ENCODE measurements around the gene SHH. TPM values are rescaled to one million over a fixed set of nuclear protein-coding genes. Genes with fewer than 3 reads are reported as not detected.

SHH gene
- total RNA-seq, 3 donors from 2014 or later (not counting 1 experiment from before 2014, with no cell fraction given), result not detected

- no peaks in the 10 kb centered on the region for H3K36me3 Mint-ChIP-seq
- WGBS (ENCODE audit: insufficient coverage), result 4% methylated on average over 34 of the region's 43 CpGs
- ATAC-seq, result no peak
- no peaks in the 10 kb centered on the region for H3K36me3 ChIP-seq (ENCODE audit: control insufficient read depth, insufficient read depth, low read length)
- H3K27me3 ChIP-seq (ENCODE audit: control insufficient read depth, insufficient read depth, low read length), result peaks cover 29% of the 10 kb centered on the region
- no peaks in the 10 kb centered on the region for H3K9me3 ChIP-seq (ENCODE audit: control insufficient read depth, insufficient read depth, low read length)
- peaks cover 6% of the 10 kb centered on the region in 2 donors for H3K4me1 Mint-ChIP-seq
- TF ChIP-seq CTCF (IDR thresholded peaks at IDR 0.05), result no peak
- H3K4me3 Mint-ChIP-seq, result no peak overlapping the region
- no peak overlapping the region for H3K4me3 ChIP-seq (ENCODE audit: low read length)
- H3K9me3 Mint-ChIP-seq, result no peaks in the 10 kb centered on the region
- peaks cover 7% of the 10 kb centered on the region for H3K4me1 ChIP-seq (ENCODE audit: control insufficient read depth, insufficient read depth, low read length)
- no peak overlapping the region for H3K27ac Mint-ChIP-seq
- DNase-seq, result no peak
- intact Hi-C loops (cut with micrococcal nuclease), result no loop called here
- H3K27ac ChIP-seq (ENCODE audit: low read length), result no peak overlapping the region
- peaks cover 39 to 51% of the 10 kb centered on the region in 2 donors for H3K27me3 Mint-ChIP-seq (ENCODE audit: low read depth in 2 of 2)
Measured at GRCh38 chr7:155809332-155809946, 2.8 kb downstream of the SHH start.

GRCh38 chr7:155808549-155809331 is 3.5 kb downstream of the SHH start:
- Mint-ChIP-seq H3K4me1 (peaks cover 6% of the 10 kb centered on the region in 2 donors), H3K27me3 (ENCODE audit: low read depth in 2 of 2) (peaks cover 34 to 47% of the 10 kb centered on the region in 2 donors), H3K36me3 (no peaks in the 10 kb centered on the region), H3K9me3 (no peaks in the 10 kb centered on the region), H3K4me3 (no peak overlapping the region), H3K27ac (no peak overlapping the region)
- Histone ChIP-seq H3K4me3 (ENCODE audit: low read length) (no peak overlapping the region), H3K36me3 (ENCODE audit: control insufficient read depth, insufficient read depth, low read length) (no peaks in the 10 kb centered on the region), H3K27me3 (ENCODE audit: control insufficient read depth, insufficient read depth, low read length) (peaks cover 29% of the 10 kb centered on the region), H3K27ac (ENCODE audit: low read length) (no peak overlapping the region), H3K9me3 (ENCODE audit: control insufficient read depth, insufficient read depth, low read length) (no peaks in the 10 kb centered on the region), H3K4me1 (ENCODE audit: control insufficient read depth, insufficient read depth, low read length) (peaks cover 13% of the 10 kb centered on the region)
- DNase-seq (no peak), ATAC-seq (no peak)
- intact Hi-C loops (cut with micrococcal nuclease), result no loop called here
- WGBS (ENCODE audit: insufficient coverage), result 1% methylated on average over 64 of the region's 64 CpGs
- TF ChIP-seq CTCF (IDR thresholded peaks at IDR 0.05), result no peak

GRCh38 chr7:155807789-155808548 is 4.3 kb downstream of the SHH start:
- H3K4me1 Mint-ChIP-seq, result peaks cover 6% of the 10 kb centered on the region in 2 donors
- intact Hi-C loops (cut with micrococcal nuclease), result no loop called here
- 6% methylated on average over 33 of the region's 33 CpGs for WGBS (ENCODE audit: insufficient coverage)
- H3K9me3 Mint-ChIP-seq, result no peaks in the 10 kb centered on the region
- Histone ChIP-seq H3K4me1 (ENCODE audit: control insufficient read depth, insufficient read depth, low read length) (peaks cover 17% of the 10 kb centered on the region), H3K9me3 (ENCODE audit: control insufficient read depth, insufficient read depth, low read length) (no peaks in the 10 kb centered on the region), H3K27ac (ENCODE audit: low read length) (no peak overlapping the region), H3K36me3 (ENCODE audit: control insufficient read depth, insufficient read depth, low read length) (no peaks in the 10 kb centered on the region), H3K4me3 (ENCODE audit: low read length) (no peak overlapping the region), H3K27me3 (ENCODE audit: control insufficient read depth, insufficient read depth, low read length) (peaks cover 31% of the 10 kb centered on the region)
- H3K4me3 Mint-ChIP-seq, result no peak overlapping the region
- DNase-seq (no peak), ATAC-seq (no peak)
- peaks cover 29 to 48% of the 10 kb centered on the region in 2 donors for H3K27me3 Mint-ChIP-seq (ENCODE audit: low read depth in 2 of 2)
- no peaks in the 10 kb centered on the region for H3K36me3 Mint-ChIP-seq
- H3K27ac Mint-ChIP-seq, result no peak overlapping the region
- no peak for TF ChIP-seq CTCF (IDR thresholded peaks at IDR 0.05)

Measured in natural killer cell (primary cell).